ENCODE measurements around the gene CD200. TPM values are rescaled to one million over a fixed set of nuclear protein-coding genes. Genes with fewer than 3 reads are reported as not detected.

Gene CD200
- total RNA-seq, 1 donor from 2014 or later = 1.1 TPM

DNA sequence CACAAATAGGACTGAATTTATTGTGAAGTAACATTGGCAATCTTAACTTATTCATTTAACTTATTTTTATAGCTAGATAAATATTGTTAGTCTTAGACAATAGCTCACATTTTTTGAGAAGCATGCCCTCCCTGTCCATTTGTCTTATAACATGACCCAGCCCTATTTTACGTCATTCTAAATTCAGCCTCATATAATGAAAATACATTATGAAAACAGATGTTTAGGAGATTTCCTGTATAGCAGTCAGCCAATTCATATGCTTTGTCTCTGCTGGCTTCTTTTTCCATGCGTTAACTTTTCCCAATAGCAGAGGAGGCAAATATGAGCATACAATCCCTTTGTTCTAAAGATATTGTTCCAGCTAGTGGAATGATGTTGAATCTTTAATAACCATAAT, 29.3 kb downstream of the CD200 start:
- no peak for DNase-seq
- H3K9me3 ChIP-seq (replicated peaks) = no peaks in the 10 kb centered on the region
- peak overlapping the region; percentile 82 for H3K27ac ChIP-seq (replicated peaks)
- no peaks in the 10 kb centered on the region for H3K36me3 ChIP-seq
- intact Hi-C loops (cut with micrococcal nuclease) = no loop called here
- TF ChIP-seq, protein P1, sequence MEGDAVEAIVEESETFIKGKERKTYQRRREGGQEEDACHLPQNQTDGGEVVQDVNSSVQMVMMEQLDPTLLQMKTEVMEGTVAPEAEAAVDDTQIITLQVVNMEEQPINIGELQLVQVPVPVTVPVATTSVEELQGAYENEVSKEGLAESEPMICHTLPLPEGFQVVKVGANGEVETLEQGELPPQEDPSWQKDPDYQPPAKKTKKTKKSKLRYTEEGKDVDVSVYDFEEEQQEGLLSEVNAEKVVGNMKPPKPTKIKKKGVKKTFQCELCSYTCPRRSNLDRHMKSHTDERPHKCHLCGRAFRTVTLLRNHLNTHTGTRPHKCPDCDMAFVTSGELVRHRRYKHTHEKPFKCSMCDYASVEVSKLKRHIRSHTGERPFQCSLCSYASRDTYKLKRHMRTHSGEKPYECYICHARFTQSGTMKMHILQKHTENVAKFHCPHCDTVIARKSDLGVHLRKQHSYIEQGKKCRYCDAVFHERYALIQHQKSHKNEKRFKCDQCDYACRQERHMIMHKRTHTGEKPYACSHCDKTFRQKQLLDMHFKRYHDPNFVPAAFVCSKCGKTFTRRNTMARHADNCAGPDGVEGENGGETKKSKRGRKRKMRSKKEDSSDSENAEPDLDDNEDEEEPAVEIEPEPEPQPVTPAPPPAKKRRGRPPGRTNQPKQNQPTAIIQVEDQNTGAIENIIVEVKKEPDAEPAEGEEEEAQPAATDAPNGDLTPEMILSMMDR (IDR thresholded peaks at IDR 0.05; ENCODE audit: borderline replicate concordance) = no peak
- peaks cover 25% of the 10 kb centered on the region for H3K4me1 ChIP-seq
- peak overlapping the region; percentile 59 for H3K4me3 ChIP-seq
- no peaks in the 10 kb centered on the region for H3K27me3 ChIP-seq (ENCODE audit: low read depth)

DNA sequence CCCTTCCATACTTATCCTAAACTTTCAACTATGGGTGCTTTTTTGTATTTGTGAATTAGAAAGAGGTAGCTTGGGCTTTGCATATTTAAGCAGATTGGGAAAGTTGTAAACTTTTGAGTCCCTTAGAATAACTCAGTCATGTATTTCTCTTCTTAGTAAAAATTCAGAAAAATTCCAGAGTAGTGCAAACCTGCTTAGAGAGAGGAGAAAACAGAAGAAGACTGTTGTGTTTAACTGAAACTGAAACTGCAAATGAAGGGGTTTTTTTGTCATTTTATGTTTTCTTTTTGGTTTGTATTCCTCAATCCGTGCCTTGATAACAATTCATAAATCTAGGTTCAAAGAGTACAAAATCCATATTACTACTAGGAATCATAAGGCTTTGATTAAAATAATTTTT, 31.3 kb downstream of the CD200 start:
- intact Hi-C loops (cut with micrococcal nuclease) = no loop called here
- Histone ChIP-seq H3K9me3 (replicated peaks) (no peaks in the 10 kb centered on the region), H3K27ac (replicated peaks) (peak overlapping the region; percentile 82), H3K27me3 (ENCODE audit: low read depth) (no peaks in the 10 kb centered on the region), H3K4me1 (peaks cover 25% of the 10 kb centered on the region), H3K36me3 (no peaks in the 10 kb centered on the region), H3K4me3 (no peak overlapping the region)
- DNase-seq = no peak
- TF ChIP-seq, protein P1 (IDR thresholded peaks at IDR 0.05; ENCODE audit: borderline replicate concordance) = no peak

DNA sequence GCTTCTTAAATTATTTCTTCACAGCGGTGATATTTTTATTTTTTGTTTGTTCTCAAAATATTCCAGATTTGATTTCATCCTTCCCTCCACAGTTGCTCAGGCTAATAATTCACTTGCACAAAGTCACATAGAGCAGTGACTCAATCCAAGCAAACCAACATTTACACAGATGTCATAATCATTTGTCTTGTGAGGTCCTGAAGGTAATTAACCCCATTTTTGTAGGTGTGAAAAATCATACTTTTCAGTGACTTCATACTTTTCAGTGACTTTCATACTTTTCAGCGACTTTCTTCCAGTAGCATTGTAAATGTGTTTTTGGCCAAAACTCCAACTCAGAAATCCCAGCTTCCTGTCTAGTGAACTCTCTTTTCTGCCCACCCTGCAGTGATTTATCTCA, 32.1 kb downstream of the CD200 start:
- no peak for DNase-seq
- intact Hi-C loops (cut with micrococcal nuclease) = no loop called here
- peak overlapping the region; percentile 82 for H3K27ac ChIP-seq (replicated peaks)

DNA sequence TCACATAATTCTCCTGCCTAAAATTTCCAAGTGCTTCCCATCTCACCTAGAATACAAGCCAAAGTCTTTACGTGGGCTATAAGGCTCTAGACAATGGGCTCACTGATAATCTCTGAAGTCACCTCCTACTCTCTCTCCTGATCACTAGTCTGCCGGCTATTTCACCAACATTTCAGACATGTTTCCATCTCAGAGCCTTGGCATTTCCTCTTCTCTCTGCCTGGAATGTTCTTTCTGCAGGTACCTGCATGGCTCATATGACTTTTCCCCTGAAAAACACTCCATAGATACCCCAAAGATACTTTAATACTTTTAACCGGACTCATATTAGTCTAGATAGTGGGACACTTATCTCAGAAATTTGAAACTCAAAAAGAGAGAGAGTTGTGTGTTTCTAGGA, 32.7 kb downstream of the CD200 start:
- Histone ChIP-seq H3K36me3 (no peaks in the 10 kb centered on the region), H3K27me3 (ENCODE audit: low read depth) (no peaks in the 10 kb centered on the region), H3K4me1 (peaks cover 25% of the 10 kb centered on the region), H3K27ac (replicated peaks) (peak overlapping the region; percentile 82), H3K9me3 (replicated peaks) (no peaks in the 10 kb centered on the region), H3K4me3 (no peak overlapping the region)
- intact Hi-C loops (cut with micrococcal nuclease) = no loop called here
- TF ChIP-seq, protein P1 (IDR thresholded peaks at IDR 0.05; ENCODE audit: borderline replicate concordance) = no peak
- no peak for DNase-seq

More for the DNA sequence above, 32.1 kb downstream of the CD200 start:
- peaks cover 25% of the 10 kb centered on the region for H3K4me1 ChIP-seq
- no peaks in the 10 kb centered on the region for H3K27me3 ChIP-seq (ENCODE audit: low read depth)
- H3K36me3 ChIP-seq = no peaks in the 10 kb centered on the region
- TF ChIP-seq, protein P1 (IDR thresholded peaks at IDR 0.05; ENCODE audit: borderline replicate concordance) = no peak
- no peaks in the 10 kb centered on the region for H3K9me3 ChIP-seq (replicated peaks)
- H3K4me3 ChIP-seq = no peak overlapping the region

DNA sequence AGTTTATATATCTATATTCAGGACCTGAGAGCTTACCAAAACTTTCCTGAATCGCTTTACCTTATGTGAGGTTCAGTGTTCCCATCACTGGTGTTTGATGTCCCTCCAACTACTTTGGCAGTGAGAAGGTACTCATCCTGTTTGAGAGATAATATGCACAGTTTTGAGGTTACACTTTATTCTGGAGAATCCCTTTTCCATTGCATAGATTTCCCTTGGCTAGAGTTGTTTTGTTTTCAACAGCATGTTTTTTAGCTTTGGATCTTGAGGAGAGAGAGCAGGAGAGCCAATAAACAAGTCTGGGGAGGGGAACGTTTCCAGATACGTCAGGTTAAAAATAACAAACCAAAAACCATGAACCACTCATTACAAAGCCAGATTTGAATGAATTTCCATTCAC, 33.6 kb downstream of the CD200 start:
- intact Hi-C loops (cut with micrococcal nuclease) = no loop called here
- Histone ChIP-seq H3K27ac (replicated peaks) (peak overlapping the region; percentile 82), H3K4me3 (no peak overlapping the region), H3K4me1 (peaks cover 21% of the 10 kb centered on the region), H3K27me3 (ENCODE audit: low read depth) (no peaks in the 10 kb centered on the region), H3K9me3 (replicated peaks) (no peaks in the 10 kb centered on the region), H3K36me3 (no peaks in the 10 kb centered on the region)
- TF ChIP-seq, protein P1 (IDR thresholded peaks at IDR 0.05; ENCODE audit: borderline replicate concordance) = no peak
- no peak for DNase-seq

DNA sequence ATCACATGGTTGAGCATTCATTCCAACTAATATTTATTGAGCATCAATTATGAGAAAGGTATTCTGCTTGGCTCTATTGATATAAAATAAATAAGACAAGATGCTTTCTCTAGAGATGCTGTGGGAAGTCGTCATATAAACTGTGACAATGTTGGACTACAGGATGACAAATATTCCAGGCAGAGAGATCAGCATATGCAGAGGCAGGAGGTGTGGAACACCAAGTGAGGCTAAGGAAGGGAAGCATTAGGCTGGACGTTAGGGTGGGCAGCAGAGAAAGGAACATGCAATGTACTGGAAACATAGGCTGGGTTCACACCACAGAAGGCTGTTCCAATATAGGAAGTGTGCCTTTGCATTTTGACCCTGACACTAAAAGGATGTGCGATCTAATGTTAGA, 38.6 kb downstream of the CD200 start:
- H3K27ac ChIP-seq (replicated peaks) = no peak overlapping the region
- H3K4me3 ChIP-seq = no peak overlapping the region
- intact Hi-C loops (cut with micrococcal nuclease) = no loop called here
- H3K36me3 ChIP-seq = no peaks in the 10 kb centered on the region
- H3K9me3 ChIP-seq (replicated peaks) = no peaks in the 10 kb centered on the region
- TF ChIP-seq, protein P1 (IDR thresholded peaks at IDR 0.05; ENCODE audit: borderline replicate concordance) = no peak
- no peaks in the 10 kb centered on the region for H3K27me3 ChIP-seq (ENCODE audit: low read depth)
- no peak for DNase-seq
- H3K4me1 ChIP-seq = peaks cover 28% of the 10 kb centered on the region
